Testis (tissue), 2 donors: ENCODE data around the gene PCK1.

Experiments
- CTCF ChIP-seq, 3 experiments: fragments of 450-650 bp in 2 of 3; fragments of 200-600 bp in 1 of 3; sonication (generic) in 1 of 3; IDR thresholded peaks; one replicate each; pipeline ENCODE4 v1.5.1; 2016 to 2019; ENCODE audit warnings: antibody characterized with exemption in 3 of 3, mild to moderate bottlenecking in 2 of 3, moderate library complexity in 1 of 3
- POLR2A ChIP-seq: fragments of 450-650 bp; IDR thresholded peaks from one replicate; pipeline ENCODE4 v1.6.1; 2017; ENCODE audit warnings: antibody characterized with exemption, mild to moderate bottlenecking, moderate library complexity

- TF ChIP-seq CTCF (IDR thresholded peaks at IDR 0.05) = no peak
- no peak for TF ChIP-seq POLR2A
These were observed 13.8 kb upstream of the PCK1 start for GRCh38 chr20:57546956-57547649.
